Stimulated activated CD4-positive, alpha-beta T cell treated with anti-CD3 and anti-CD28 coated beads, TNF-alpha, amount 100 ng/mL, for 1 hour (primary cell): Measurements from ENCODE around the gene ZKSCAN8.

Source experiments
- DNase-seq, 3 donors: peaks; one replicate each; pipeline ENCODE4 v3.0.0-alpha.2; 2020; ENCODE audit warnings: low read depth in 3 of 3, low spot score in 1 of 3

ZKSCAN8 gene

GRCh38 chr6:28139860-28140543 lies 1.7 kb upstream of the ZKSCAN8 start:
- no peak for DNase-seq

GRCh38 chr6:28140616-28141015 lies 1.1 kb upstream of the ZKSCAN8 start:
- no peak for DNase-seq

GRCh38 chr6:28142446-28142845 lies 763 bp downstream of the ZKSCAN8 start:
- no peak for DNase-seq

GRCh38 chr6:28145231-28145630 lies 3.5 kb downstream of the ZKSCAN8 start:
- no peak for DNase-seq

- DNase-seq: no peak
Measured at GRCh38 chr6:28152531-28152930, 10.8 kb downstream of the ZKSCAN8 start.

- DNase-seq: no peak
Measured at GRCh38 chr6:28153546-28153945, 11.9 kb downstream of the ZKSCAN8 start.

- DNase-seq: no peak
Measured at GRCh38 chr6:28154357-28154756, 12.7 kb downstream of the ZKSCAN8 start.

GRCh38 chr6:28158318-28158717 lies 16.6 kb downstream of the ZKSCAN8 start:
- no peak for DNase-seq

GRCh38 chr6:28159029-28159607 lies 17.4 kb downstream of the ZKSCAN8 start:
- no peak for DNase-seq

GRCh38 chr6:28160233-28160632 lies 18.6 kb downstream of the ZKSCAN8 start:
- no peak for DNase-seq

- peak in 2 of 3 donors; percentile 56 to 85 for DNase-seq
Measured at GRCh38 chr6:28161410-28162079, 19.9 kb downstream of the ZKSCAN8 start.

GRCh38 chr6:28165563-28165962 lies 23.9 kb downstream of the ZKSCAN8 start:
- no peak for DNase-seq

- DNase-seq: no peak
Measured at GRCh38 chr6:28167068-28167467, 25.4 kb downstream of the ZKSCAN8 start.

- no peak for DNase-seq
Measured at GRCh38 chr6:28167926-28168325, 26.2 kb downstream of the ZKSCAN8 start.

- DNase-seq: no peak
Measured at GRCh38 chr6:28171271-28171670, 29.6 kb downstream of the ZKSCAN8 start.

- DNase-seq: no peak
Measured at GRCh38 chr6:28172006-28172405, 30.3 kb downstream of the ZKSCAN8 start.

- no peak for DNase-seq
Measured at GRCh38 chr6:28176373-28176772, 34.7 kb downstream of the ZKSCAN8 start.

- DNase-seq: no peak
Measured at GRCh38 chr6:28182255-28182654, 40.6 kb downstream of the ZKSCAN8 start.

GRCh38 chr6:28188111-28188979 lies 46.7 kb downstream of the ZKSCAN8 start:
- DNase-seq: no peak

- DNase-seq: no peak
Measured at GRCh38 chr6:28200020-28200419, 58.3 kb downstream of the ZKSCAN8 start.

GRCh38 chr6:28203201-28203600 lies 61.5 kb downstream of the ZKSCAN8 start:
- DNase-seq: no peak

GRCh38 chr6:28205879-28206278 lies 64.2 kb downstream of the ZKSCAN8 start:
- no peak for DNase-seq
